Measurements from ENCODE around the gene ABLIM2.

ABLIM2 gene

GRCh38 chr4:8119877-8120276, 38.7 kb downstream of the ABLIM2 start:
- no peak for DNase-seq (ENCODE audit: low read depth in 2 of 2)

- no peak for DNase-seq (ENCODE audit: low read depth in 2 of 2)
These were observed 40.1 kb downstream of the ABLIM2 start for GRCh38 chr4:8118531-8118930.

GRCh38 chr4:8118035-8118434, 40.6 kb downstream of the ABLIM2 start:
- no peak for DNase-seq (ENCODE audit: low read depth in 2 of 2)

- DNase-seq (ENCODE audit: low read depth in 2 of 2): peak; percentile 5 to 8
These were observed 41.3 kb downstream of the ABLIM2 start for GRCh38 chr4:8117278-8117682.

GRCh38 chr4:8115916-8116315, 42.7 kb downstream of the ABLIM2 start:
- no peak for DNase-seq (ENCODE audit: low read depth in 2 of 2)

GRCh38 chr4:8115203-8115520, 43.5 kb downstream of the ABLIM2 start:
- no peak for DNase-seq (ENCODE audit: low read depth in 2 of 2)

GRCh38 chr4:8114456-8115202, 44.0 kb downstream of the ABLIM2 start:
- no peak for DNase-seq (ENCODE audit: low read depth in 2 of 2)

GRCh38 chr4:8113611-8114377, 44.8 kb downstream of the ABLIM2 start:
- DNase-seq (ENCODE audit: low read depth in 2 of 2): no peak

- no peak for DNase-seq (ENCODE audit: low read depth in 2 of 2)
These were observed 45.9 kb downstream of the ABLIM2 start for GRCh38 chr4:8112672-8113071.

GRCh38 chr4:8112036-8112576, 46.5 kb downstream of the ABLIM2 start:
- DNase-seq (ENCODE audit: low read depth in 2 of 2): no peak

- DNase-seq (ENCODE audit: low read depth in 2 of 2): no peak
These were observed 48.3 kb downstream of the ABLIM2 start for GRCh38 chr4:8110071-8110986.

- DNase-seq (ENCODE audit: low read depth in 2 of 2): no peak
These were observed 49.1 kb downstream of the ABLIM2 start for GRCh38 chr4:8109406-8110065.

- no peak for DNase-seq (ENCODE audit: low read depth in 2 of 2)
These were observed 49.6 kb downstream of the ABLIM2 start for GRCh38 chr4:8108991-8109390.

- DNase-seq (ENCODE audit: low read depth in 2 of 2): no peak
These were observed 50.4 kb downstream of the ABLIM2 start for GRCh38 chr4:8108261-8108660.

- no peak for DNase-seq (ENCODE audit: low read depth in 2 of 2)
These were observed 51.4 kb downstream of the ABLIM2 start for GRCh38 chr4:8107146-8107657.

- no peak for DNase-seq (ENCODE audit: low read depth in 2 of 2)
These were observed 52.1 kb downstream of the ABLIM2 start for GRCh38 chr4:8106451-8107025.

- DNase-seq (ENCODE audit: low read depth in 2 of 2): no peak
These were observed 53.1 kb downstream of the ABLIM2 start for GRCh38 chr4:8105306-8106100.

- no peak for DNase-seq (ENCODE audit: low read depth in 2 of 2)
These were observed 53.9 kb downstream of the ABLIM2 start for GRCh38 chr4:8104491-8105305.
